Hindlimb muscle (tissue), 1 donor: Measurements from ENCODE around the gene INPP5J. TPM values are rescaled to one million over a fixed set of nuclear protein-coding genes. Genes with fewer than 3 reads are reported as not detected.
"Not testable (repeated sequence)": the region's sequence is repeated elsewhere in the genome, so short reads cannot be mapped to it uniquely, and the experiment has no call there.

ENCODE experiments used
- DNase-seq: peaks from one replicate; pipeline ENCODE4 v3.0.0-alpha.2; 2013
- polyA plus RNA-seq: library from polyadenylated mRNA; unstranded; fragments of 120-200 nt; gene quantifications from one replicate; pipeline ENCODE4 v1.2.1, GENCODE V29; 2013; ENCODE audit not compliant: insufficient read length

INPP5J gene
- polyA plus RNA-seq, 1 donor: 1.6 TPM

DNA sequence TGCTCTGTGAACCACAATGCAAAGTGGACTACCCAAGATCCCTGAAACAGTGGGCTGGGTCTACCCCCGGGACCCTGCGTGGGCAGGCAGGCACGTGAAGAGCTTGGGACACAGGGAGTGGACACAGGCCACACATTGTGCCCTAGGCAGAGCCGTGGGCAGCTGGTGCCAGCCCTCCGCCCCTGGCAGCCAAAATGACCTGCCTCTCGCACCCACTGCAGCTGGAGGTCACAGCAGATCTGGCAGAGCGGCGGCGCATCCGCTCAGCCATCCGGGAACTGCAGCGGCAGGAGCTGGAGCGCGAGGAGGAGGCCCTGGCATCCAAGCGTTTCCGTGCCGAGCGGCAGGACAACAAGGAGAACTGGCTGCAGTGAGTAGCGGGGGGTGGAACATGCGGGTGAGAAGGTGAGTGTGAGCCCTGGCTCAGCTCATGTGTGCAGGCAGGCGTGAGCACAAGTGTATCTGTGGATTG lies 35.0 kb upstream of the INPP5J start:
- DNase-seq: no peak

DNA sequence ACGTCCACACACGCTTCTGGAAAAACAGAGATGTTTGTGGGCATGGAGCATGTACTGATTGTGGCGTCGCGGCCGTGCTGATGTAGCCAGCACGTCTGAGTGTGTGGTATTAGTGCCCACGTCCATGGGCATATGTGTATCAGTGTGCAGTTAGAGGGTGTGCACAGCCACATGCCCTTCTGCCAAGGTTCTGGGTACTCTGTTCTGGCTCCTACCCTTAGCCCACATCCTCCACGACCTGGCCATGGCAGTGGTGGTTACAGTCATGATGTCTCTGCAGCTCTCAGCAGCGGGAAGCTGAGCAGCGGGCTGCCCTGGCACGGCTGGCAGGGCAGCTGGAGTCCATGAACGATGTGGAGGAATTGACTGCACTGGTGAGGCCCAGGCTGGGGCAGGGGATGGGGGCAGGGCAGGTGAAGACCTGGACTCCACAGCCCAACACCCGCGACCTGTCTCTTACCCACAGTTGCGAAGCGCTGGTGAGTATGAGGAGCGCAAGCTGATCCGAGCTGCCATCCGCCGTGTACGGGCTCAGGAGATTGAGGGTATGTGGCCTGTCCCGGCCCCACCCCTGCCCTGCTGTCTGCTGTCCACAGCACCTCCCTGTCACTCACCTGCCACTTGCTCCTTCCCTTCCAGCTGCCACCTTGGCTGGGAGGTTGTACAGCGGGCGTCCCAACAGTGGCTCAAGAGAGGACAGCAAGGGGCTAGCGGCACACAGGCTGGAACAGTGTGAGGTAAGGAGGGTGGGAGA lies 34.4 kb upstream of the INPP5J start:
- no peak for DNase-seq

DNA sequence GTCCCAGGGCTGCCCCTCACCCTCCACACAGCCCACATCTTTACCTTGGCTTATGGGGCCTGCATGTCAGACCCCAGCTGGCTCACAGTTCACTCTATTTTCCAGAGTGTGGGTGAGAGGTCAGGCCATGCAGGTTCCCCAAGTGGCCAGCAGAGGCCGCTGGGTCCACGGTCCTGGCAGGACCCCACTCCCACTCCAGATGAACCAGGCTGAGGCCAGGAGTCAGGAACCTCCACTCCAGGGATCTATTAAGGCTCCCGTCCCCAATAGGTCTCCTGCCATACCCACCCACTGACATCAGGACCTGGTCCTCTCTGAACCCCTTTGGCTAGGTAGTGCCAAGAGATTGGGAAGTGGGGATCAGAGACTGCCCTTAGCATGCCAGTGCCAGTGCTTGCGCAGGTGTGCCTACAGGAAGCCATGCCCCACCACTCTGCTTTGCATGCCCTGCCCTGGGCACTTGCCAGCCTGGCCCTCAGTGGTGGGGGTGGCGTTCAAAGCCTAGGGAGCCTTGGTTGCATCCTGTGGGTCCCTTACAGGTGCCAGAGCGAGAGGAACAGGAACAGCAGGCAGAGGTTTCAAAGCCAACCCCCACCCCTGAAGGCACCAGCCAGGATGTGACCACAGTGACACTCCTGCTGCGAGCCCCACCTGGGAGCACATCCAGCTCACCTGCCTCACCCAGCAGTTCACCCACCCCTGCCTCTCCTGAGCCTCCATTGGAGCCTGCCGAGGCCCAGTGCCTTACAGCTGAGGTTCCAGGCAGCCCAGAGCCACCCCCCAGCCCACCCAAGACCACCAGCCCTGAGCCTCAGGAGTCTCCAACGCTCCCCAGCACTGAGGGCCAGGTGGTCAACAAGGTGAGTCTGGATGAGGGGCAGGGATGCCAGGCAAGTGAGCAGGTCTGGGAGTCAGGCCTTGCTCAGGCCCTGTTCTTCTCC lies 33.3 kb upstream of the INPP5J start:
- DNase-seq: no peak

DNA sequence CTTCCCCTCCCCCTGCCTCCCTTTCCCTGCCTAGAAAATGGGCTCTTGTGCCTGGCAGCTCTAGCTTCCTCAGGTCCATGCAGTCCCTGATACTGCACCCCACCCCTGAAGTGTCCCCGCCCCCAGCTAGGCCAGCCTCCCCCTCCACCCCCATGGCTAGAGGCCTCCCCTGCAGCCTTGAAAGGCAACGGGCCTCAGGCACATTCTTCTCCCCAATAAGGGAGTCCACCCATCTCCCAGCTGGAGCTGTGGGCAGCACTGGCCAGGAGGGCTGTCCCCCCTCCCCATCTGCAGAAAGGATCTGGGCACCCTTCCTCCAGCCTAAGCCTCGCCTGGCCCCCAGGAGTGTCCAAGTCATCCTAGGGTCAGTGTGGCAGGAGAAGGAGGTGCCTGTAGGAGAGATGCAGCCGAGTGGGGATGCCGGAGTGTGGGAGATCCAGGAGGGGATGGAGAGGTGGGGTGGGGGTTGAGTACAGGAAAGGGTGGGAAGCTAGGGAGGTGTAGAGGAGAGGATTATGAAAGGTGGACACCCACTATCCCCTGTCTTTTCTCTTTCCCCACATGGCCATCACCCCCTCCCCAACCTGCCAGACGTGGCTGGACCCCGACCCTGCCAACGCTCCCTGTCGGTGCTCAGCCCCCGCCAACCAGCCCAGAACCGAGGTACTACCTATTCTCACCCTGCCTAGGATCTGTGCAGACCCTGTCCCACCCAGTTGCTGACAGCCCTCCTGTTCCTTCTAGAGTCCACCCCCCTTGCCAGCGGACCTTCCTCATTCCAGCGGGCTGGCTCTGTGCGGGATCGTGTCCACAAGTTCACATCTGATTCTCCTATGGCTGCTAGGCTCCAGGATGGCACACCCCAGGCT lies 32.3 kb upstream of the INPP5J start:
- no peak for DNase-seq

DNA sequence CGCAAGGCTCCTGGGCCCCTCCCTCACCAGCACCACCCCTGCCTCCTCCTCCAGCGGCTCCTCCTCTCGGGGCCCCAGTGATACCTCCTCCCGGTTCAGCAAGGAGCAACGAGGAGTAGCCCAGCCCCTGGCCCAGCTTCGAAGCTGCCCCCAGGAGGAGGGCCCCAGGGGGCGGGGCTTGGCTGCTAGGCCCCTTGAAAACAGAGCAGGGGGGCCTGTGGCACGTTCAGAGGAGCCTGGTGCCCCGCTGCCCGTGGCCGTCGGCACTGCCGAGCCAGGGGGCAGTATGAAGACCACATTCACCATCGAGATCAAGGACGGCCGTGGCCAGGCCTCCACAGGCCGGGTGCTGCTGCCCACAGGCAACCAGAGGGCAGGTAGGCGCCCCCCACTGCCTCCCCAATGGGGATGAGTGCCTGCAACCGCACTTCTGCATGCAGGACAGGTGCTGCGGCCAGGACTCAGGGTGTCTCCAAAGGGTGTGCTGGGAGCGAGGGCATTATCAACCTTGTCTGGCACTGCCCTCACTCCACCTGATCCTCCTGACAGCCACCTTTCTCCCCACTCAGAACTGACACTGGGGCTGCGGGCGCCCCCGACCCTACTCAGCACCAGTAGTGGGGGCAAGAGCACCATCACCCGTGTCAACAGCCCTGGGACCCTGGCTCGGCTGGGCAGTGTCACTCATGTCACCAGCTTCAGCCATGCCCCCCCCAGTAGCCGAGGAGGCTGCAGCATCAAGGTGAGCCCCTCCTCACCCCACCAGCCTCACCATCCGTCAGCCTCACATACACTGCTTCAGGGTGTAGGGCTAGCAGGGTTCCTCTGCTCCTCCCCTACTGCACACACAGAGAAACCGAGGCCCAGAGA lies 31.4 kb upstream of the INPP5J start:
- no peak for DNase-seq

DNA sequence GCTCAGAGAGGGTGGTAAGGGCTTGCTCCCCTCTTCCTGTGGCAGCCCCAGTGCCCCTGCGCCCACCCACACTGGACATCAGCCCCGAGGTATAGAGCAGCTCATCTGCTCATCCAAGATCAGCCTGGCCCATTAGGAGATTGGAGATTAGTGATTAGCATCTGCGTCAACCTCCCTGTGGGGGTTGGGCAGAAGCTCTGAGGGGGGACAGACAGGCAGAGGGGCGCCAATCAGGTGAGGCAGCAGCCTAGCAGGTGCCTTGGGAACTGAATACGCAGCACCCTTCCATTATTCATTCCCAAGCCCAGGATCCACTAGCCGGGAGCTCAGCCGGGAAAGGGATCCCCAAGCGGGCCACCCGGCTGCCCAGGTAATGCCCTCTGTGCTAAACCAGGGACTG lies 30.6 kb upstream of the INPP5J start:
- no peak for DNase-seq

DNA sequence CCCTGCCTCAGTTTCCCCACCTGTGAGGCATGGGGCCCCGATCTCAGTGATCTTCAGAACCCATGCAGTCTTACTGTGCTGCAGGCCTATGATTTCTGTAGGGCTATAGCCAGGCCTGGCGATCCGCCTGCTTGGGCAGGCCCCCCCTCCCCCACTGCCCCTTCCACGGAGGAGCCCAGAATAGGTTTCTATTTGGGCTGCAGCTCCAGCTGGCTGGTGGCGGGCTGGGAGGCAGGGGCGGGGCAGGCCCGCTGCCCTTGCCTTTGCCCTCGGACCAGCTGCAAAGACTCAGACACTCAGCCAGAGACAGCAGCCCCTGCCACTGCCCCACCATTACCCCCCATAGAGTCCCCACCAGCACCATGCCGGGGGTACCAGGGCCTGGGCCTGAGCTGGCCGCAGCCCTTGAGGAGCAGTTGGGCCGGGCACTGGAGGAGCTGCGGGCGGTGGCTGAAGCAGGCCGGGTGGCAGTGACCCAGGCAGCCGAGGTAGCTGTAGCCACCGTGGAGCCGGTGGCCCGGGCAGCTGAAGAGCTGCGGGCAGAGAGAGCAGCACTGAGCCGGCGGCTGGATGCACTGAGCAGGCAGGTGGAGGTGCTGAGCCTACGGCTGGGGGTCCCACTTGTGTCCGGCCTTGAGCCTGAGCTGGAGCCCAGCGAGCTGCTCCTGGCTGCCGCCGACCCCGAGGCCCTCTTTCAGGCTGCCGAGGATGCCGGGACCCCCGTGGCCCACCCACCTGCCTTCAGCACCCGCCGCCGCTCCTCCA lies 29.5 kb upstream of the INPP5J start:
- DNase-seq: no peak

DNA sequence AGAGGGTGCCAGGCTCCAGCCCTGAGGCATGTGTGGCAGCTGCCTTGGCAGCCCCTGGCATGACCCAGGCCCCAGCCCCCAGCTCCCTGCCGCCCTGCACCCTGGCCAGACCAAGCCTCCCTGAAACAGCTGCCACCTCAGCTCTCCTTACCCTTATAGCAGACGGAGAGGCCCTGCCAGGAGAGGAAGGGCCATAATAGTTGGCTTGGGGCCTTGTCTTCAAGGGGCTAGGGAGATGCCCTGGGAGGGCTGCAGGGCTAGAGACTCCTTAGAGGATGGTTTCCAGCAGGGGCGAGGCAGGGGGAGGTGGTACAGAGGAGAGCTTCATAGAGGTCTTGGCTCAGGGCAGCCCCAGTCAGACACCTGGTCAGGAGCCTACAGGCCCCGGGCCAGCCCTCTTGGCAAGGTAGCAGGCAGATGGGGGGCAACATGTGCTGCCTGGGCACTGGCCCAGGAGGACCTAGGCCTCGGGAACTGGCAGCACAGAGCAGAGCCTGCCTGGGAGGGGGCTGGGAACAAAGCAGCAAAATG lies 28.7 kb upstream of the INPP5J start:
- no peak for DNase-seq

DNA sequence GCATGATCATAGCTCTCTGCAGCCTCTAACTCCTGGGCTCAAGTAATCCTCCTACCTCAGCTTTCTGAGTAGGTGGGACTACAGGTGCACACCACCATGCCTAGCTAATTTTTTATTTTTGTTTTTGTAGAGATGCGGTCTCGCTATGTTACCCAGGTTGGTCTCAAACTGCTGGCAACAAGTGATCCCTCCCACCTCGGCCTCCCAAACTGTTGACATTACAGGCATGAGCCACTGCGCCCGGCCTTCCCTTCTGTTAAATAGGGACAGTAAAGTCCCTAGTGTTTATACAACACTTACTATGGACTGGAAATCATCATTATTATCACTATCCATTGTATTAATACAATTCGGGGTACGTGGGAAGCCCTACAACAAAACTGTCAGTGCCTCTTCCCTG lies 28.0 kb upstream of the INPP5J start:
- no peak for DNase-seq

DNA sequence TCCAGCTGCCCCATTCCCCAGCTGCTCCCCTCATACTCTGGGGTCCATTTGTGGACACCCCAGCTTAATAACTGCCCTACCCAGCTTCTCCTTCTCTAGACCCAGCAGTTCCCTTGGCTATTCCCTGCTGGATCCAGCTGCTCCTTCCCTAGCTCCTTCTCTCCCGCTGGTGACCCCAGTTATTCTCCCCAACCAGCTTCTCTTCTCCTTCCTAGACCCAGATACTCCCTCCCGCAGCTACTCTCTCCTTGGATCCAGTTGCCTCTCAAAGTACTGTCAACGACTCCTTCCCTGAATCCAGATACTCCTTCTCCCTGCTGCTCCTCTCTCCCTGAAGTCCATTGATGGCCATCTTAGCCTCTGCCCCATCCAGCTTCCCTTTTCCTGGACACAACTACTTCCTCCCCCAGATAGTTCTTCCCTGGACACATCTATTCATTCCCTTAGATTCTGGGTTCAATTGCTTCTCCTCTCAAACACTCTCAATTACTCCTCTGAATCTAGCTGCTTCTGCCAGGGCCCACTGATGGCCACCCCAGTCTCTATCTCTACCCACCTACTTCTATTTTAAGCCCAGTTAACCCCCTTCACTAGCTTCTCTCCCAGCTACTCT lies 27.0 kb upstream of the INPP5J start:
- DNase-seq: no peak

DNA sequence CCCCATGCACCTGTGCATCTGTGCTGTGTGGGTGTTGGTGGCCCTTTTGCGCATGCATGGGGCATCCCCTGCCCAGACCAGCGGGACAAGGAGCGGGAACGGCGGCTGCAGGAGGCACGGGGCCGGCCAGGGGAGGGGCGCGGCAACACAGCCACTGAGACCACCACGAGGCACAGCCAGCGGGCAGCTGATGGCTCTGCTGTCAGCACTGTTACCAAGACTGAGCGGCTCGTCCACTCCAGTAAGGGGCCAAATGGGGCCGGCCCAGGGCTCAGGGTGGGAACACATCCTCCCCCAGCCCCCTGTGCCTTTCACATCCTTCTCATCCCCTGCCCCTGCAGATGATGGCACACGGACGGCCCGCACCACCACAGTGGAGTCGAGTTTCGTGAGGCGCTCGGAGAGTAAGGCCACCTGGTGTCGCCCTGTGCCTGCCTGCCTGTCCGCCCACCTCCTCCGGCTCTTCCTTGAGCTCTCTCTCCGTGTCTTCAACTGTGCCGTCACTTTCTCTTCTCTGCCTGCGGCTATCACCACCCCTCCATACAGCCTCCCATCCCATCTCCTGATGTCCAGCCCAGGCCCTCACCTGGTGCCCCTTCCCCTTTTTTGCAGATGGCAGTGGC lies 26.0 kb upstream of the INPP5J start:
- DNase-seq: no peak

DNA sequence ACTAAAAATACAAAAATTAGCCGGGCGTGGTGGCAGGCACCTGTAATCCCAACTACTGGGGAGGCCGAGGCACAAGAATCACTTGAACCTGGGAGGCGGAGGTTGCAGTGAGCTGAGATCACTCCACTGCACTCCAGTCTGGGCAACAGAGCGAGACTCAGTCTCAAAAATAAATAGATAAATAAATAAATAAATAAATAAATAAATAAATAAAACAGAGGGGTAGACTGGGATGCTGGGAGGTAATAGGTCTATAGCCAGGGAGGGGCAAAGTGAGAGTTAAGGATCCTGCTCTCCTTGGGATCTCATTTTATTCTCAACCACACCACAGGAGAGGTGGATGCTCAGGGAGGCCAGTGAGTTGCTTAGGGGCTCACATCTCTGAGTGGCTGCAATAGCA lies 25.2 kb upstream of the INPP5J start:
- not testable (repeated sequence) for DNase-seq

DNA sequence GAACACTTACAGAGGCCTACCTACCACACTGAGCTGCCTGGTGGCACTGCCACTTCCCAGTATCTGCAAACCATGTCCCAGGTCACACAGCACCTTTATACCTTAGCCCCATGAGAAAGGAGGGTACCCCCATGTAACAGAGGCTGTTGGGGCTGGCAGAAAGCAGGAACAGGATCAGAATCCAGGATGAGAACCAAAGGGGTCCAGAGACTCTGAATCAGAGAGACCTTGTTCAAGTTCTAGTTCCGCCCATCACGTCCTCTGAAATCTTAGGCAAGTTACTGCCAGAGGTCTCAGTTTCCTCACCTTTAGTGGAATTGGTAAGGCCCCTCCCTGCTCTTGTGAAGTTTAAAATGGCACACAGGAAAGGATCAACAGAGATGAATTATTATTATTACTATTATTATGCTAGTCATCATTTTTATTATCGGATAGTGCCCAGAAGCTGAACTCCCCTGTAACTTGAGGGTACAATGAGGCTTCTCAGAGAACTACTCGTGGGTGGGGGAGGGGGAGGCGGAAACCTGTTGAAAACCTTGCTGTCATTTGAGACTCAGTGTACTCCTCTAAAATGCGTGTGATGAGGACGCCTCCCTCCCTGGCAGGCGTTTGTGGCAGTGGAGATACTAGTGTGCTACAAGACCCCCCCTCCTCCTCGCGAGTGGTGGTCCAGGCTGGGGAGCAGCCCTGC lies 24.7 kb upstream of the INPP5J start:
- no peak for DNase-seq

DNA sequence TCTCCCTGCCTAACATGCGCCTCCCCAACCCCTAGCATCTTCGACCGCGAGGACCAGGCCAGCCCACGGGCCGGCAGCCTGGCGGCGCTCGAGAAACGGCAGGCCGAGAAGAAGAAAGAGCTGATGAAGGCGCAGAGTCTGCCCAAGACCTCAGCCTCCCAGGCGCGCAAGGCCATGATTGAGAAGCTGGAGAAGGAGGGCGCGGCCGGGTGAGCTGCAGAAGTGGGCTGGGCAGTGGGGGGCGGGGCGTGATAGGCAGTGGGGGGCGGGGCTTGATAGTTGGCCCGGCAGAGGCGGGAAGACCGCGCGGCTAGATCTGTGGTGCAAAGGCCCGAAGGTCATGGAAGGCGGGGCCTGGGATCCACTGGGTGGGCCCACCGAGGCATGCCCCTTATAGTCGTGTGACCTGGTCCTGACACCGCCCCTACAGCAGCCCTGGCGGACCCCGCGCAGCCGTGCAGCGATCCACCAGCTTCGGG lies 24.1 kb upstream of the INPP5J start:
- no peak for DNase-seq

DNA sequence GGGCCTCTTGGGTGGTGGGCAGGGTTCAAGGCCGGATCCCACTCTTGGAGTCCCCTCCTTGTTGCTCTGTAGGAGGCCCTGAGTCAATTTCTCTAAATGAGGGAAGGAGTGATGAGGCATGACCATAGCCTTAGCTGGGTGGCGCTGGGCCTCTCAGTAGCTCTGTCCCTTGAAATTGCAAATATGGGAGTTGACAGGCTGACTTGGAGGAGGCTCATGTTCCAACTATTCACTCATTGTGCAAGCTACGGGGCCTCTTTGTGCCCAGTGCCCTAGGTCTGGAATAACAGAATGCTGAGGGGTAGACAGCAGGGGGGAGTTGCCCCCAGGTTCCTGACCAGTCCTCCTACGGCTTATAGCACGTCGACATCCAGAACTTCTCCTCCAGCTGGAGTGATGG lies 23.4 kb upstream of the INPP5J start:
- no peak for DNase-seq

DNA sequence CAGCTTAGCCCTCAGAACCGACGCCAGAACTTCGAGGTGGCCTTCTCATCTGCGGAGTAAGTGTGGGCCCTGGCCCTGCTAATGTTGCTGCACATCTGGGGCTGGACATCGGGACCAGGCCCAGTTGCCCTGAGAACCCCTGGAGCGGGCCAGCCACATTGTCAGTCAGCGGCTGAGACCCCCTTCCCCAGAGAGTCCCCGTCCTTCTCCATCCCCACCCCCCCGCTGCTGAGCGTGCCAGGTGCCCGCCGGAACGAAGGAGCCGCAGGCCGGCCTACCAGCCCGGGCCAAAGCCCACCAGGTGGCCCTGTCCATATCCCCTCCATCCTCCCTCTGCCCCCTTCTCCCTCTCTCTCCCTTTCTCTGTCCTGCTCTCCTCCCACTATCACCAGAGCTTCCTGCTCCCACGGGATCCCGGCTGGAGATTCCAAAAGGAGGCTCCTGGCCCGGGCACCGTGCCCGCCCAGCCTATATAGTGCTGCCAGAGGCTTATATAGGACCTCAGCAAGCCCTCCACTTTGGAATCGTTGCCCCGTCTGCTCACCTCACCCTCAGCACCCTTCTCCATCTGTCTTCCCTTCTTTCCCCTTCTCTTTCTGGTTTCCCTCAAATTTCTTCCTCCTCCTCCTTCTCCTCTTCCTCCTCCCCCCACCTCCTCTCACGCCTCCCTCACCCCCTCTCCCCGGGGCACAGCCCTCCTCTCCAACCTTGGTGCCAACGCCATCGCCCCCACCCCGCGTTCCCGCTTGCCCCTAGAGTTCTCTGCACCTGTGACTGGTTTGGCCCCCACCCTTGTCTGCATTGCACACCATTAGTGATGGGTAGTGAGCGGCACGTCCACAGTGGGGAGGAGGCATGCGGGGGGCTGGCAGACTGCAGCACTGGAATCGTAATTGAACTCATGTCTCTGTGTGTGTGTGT lies 22.7 kb upstream of the INPP5J start:
- no peak for DNase-seq

DNA sequence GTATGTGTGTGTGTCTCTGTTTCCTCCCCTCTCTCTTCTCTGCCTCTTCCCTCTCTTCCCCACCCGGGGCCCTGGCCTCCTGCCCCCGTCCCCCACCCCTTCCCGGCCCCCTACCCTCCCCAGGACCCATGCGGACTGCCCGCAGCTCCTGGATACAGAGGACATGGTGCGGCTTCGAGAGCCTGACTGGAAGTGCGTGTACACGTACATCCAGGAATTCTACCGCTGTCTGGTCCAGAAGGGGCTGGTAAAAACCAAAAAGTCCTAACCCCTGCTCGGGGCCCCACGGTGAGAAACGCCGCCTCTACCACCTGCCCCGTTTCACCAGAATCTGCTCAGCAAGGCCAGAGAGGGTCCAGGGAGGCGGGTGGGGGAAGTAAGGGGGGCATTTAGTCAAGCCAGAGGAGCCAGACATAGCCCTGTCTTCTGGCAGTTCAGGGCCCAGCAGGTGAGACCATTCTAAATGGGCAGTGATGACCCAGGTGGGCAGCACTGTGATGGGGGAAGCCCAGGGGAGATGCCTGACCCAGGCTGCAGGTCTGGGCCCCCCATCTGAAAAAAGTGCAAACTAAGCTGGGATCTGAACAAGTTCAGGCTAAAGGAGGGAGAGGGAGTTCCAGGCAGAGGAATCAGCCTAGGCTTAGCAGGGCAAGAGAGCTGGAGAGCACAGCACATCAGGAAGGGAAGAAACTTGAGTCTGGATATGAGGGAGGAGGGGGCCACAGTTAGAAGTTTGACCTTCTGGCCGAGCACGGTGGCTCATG lies 21.8 kb upstream of the INPP5J start:
- DNase-seq: no peak
